Skeletal muscle satellite cell (primary cell): Measurements from ENCODE around the gene NCOA1.
"Not testable (repeated sequence)": the region's sequence is repeated elsewhere in the genome, so short reads cannot be mapped to it uniquely, and the experiment has no call there.

Experiments
- H3K27me3 ChIP-seq: 2 replicates; pipeline ENCODE4 v1.7.0; 2013; ENCODE audit warnings: low read length; ENCODE audit not compliant: control insufficient read depth, insufficient read depth
- H3K36me3 ChIP-seq: 2 replicates; pipeline ENCODE4 v1.7.0; 2013; ENCODE audit warnings: mild to moderate bottlenecking, control low read depth, low read length; ENCODE audit not compliant: insufficient read depth
- H3K4me1 ChIP-seq: 2 replicates; pipeline ENCODE4 v1.7.0; 2013; ENCODE audit warnings: low read length; ENCODE audit not compliant: control insufficient read depth, insufficient read depth
- H3K4me2 ChIP-seq: 2 replicates; pipeline ENCODE4 v1.7.0; 2013; ENCODE audit warnings: mild to moderate bottlenecking, low read length
- H3K4me3 ChIP-seq: 2 replicates; pipeline ENCODE4 v1.7.0; 2013; ENCODE audit warnings: low read length
- H3K9ac ChIP-seq: 2 replicates; pipeline ENCODE4 v1.7.0; 2013; ENCODE audit warnings: mild to moderate bottlenecking, low read depth, low read length, moderate library complexity
- H3K9me3 ChIP-seq: replicated peaks from 2 replicates; pipeline ENCODE4 v1.7.0; 2013; ENCODE audit warnings: mild to moderate bottlenecking, control low read depth, low read length

NCOA1 gene

GRCh38 chr2:24779116-24779515 is 288.1 kb downstream of the NCOA1 start:
- Histone ChIP-seq H3K9ac (no peak overlapping the region), H3K4me1 (no peaks in the 10 kb centered on the region), H3K36me3 (no peaks in the 10 kb centered on the region), H3K4me3 (no peak overlapping the region), H3K4me2 (no peak overlapping the region), H3K9me3 (no peaks in the 10 kb centered on the region), H3K27me3 (no peaks in the 10 kb centered on the region)

DNA sequence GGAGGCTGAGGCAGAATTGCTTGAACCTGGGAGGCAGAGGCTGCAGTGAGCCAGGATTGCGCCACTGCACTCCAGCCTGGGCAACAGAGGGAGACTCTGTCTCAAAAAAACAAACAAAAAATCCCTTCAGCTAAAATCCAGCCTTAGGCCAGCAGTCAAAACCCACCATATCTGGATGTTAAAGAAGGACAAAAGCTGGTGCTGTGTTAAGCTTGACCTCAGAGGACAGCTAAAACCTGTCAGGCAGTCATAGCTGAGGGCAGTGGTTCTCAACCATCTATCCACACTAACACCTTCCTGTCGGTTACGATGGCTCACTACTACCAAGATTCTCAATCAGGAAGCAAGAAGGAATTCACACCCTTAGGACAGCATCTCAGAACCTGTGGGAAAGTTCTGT is 292.6 kb downstream of the NCOA1 start:
- Histone ChIP-seq H3K4me3 (no peak overlapping the region), H3K36me3 (no peaks in the 10 kb centered on the region), H3K9ac (no peak overlapping the region), H3K27me3 (no peaks in the 10 kb centered on the region), H3K4me1 (no peaks in the 10 kb centered on the region), H3K4me2 (no peak overlapping the region), H3K9me3 (no peaks in the 10 kb centered on the region)

DNA sequence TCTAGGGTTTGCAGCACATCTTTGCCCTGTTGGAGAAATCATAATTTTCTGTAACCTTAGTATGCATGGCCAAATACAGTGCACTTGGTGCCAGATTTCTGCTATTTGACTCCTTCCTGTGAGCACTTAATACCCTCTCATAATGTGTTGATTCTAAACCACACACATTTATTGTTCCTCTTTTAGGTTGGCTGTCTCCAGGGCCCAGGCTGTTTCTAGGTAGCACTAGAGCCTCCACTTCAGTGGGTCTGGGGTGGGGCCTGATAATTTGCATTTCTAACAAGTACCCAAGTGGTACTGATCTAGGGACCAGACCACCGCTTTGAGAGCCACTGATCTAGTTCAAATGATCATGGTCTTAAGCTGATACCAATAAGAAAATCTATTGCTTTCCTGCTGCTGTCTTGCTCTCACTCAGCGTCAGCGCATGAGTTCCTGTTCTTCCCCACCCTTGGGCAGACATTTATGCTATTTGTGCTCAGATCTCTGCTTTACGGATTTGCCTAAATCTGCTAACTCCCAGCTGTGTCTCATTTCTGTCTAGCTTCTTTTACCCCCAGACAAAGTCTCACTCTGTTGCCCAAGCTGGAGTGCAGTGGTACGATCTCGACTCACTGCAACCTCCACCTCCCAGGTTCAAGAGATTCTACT is 294.7 kb downstream of the NCOA1 start:
- H3K4me3 ChIP-seq, result no peak overlapping the region

GRCh38 chr2:24787532-24787931 is 296.5 kb downstream of the NCOA1 start:
- Histone ChIP-seq H3K4me3 (no peak overlapping the region), H3K4me2 (no peak overlapping the region), H3K36me3 (no peaks in the 10 kb centered on the region), H3K27me3 (no peaks in the 10 kb centered on the region), H3K4me1 (no peaks in the 10 kb centered on the region), H3K9ac (no peak overlapping the region), H3K9me3 (no peaks in the 10 kb centered on the region)

More for the DNA sequence above, 294.7 kb downstream of the NCOA1 start:
- Histone ChIP-seq H3K36me3 (no peaks in the 10 kb centered on the region), H3K4me2 (no peak overlapping the region), H3K4me1 (no peaks in the 10 kb centered on the region), H3K9ac (no peak overlapping the region), H3K27me3 (no peaks in the 10 kb centered on the region), H3K9me3 (no peaks in the 10 kb centered on the region)

DNA sequence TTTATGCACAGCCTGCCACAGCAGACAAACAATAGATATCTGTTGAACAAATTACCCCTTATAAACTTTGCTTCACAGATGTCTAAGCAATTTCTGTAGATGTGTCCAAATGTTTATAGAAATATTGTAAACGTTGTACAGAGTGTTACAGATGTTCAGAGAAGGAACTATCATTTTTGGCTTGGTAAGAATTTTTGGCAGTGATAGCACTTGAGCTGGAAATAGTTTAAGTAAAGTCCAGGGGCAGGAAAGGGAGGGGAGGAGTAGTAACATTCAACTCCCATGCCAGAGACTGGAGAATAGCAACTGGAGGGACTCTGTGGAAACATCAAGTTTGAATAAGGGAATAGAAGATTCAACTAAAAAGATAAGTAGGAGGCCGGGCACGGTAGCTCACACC is 297.8 kb downstream of the NCOA1 start:
- Histone ChIP-seq H3K9ac (no peak overlapping the region), H3K27me3 (no peaks in the 10 kb centered on the region), H3K4me3 (no peak overlapping the region), H3K36me3 (no peaks in the 10 kb centered on the region), H3K9me3 (no peaks in the 10 kb centered on the region), H3K4me1 (no peaks in the 10 kb centered on the region), H3K4me2 (no peak overlapping the region)

DNA sequence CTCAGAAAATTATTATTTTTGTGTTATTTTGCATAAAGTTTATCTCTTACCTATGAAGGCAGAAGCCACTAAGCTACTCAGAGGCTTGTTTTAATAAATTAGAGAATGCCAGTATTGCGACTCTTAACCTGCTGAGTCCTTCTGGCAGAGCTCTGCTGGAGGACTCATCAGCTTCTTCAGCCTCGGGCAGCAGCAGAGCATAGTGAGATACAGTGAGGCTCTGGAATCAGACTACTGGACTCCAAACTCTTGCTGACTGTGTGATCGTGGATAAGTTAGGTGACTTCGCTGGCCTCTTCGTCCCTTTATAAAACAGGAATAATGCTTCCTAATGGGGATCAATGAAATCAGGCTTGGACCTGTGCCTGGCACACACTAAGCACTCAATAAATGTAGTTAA is 300.4 kb downstream of the NCOA1 start:
- no peak overlapping the region for H3K4me2 ChIP-seq
- H3K9ac ChIP-seq, result no peak overlapping the region
- H3K27me3 ChIP-seq, result no peaks in the 10 kb centered on the region
- H3K9me3 ChIP-seq, result no peaks in the 10 kb centered on the region
- H3K4me3 ChIP-seq, result no peak overlapping the region
- no peaks in the 10 kb centered on the region for H3K36me3 ChIP-seq
- peaks cover 12% of the 10 kb centered on the region for H3K4me1 ChIP-seq

- Histone ChIP-seq H3K4me1 (peaks cover 12% of the 10 kb centered on the region), H3K9ac (peak overlapping the region; percentile 98), H3K36me3 (no peaks in the 10 kb centered on the region), H3K27me3 (no peaks in the 10 kb centered on the region), H3K9me3 (no peaks in the 10 kb centered on the region), H3K4me2 (peak overlapping the region; percentile 86), H3K4me3 (peak overlapping the region; percentile 91)
Observed at GRCh38 chr2:24792542-24792873, 301.5 kb downstream of the NCOA1 start.

GRCh38 chr2:24792874-24793760 is 302.1 kb downstream of the NCOA1 start, which contains the start of the genes CENPO and PTRHD1:
Gene CENPO, plus strand, starts transcription at chr2:24793425. Its CDS starts 495 bp downstream, at chr2:24793920.
Gene PTRHD1, minus strand, starts transcription at chr2:24793391. Its CDS starts 14 bp downstream, at chr2:24793377.
- H3K27me3 ChIP-seq, result no peaks in the 10 kb centered on the region
- H3K9me3 ChIP-seq, result no peaks in the 10 kb centered on the region
- peaks cover 12% of the 10 kb centered on the region for H3K4me1 ChIP-seq
- H3K4me3 ChIP-seq, result peak within 1 kb of the TSS; percentile 91
- peak within 1 kb of the TSS; percentile 86 for H3K4me2 ChIP-seq
- H3K9ac ChIP-seq, result peak within 1 kb of the TSS; percentile 98
- no peaks in the 10 kb centered on the region for H3K36me3 ChIP-seq

DNA sequence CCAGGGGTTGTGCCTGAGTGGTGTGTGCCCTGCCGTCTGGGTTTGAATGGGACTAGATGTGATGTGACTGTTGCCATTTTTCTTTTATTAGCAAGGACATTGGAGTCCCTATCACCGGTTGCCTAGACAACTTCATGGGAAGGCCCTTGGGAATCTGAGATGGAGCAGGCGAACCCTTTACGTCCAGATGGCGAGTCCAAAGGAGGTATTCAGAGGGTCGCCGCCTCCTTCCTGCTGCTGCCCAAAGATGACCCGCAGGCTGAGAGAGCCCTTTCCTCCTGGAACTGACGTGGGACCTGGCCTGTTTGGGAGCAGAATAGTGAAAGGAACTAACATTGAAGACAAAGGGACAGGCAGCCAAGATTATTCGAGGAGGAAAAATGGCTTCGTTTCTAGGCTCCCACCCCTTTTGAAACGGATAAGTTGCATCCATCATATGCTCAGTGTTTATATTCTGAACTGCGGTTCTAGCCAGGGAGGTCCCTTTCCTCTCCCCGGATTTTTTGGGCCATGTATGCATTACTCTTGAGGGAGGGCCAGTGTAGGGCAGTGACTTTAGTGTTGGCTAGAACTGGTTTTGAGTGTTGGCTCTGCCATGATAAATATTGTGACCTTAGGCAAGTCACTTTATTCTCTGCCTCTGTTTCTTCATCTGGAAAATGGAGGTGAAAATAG is 302.8 kb downstream of the NCOA1 start:
- Histone ChIP-seq H3K9ac (peak overlapping the region; percentile 98), H3K27me3 (no peaks in the 10 kb centered on the region), H3K9me3 (no peaks in the 10 kb centered on the region), H3K4me2 (peak overlapping the region; percentile 86), H3K36me3 (no peaks in the 10 kb centered on the region), H3K4me1 (peaks cover 12% of the 10 kb centered on the region), H3K4me3 (peak overlapping the region; percentile 91)

DNA sequence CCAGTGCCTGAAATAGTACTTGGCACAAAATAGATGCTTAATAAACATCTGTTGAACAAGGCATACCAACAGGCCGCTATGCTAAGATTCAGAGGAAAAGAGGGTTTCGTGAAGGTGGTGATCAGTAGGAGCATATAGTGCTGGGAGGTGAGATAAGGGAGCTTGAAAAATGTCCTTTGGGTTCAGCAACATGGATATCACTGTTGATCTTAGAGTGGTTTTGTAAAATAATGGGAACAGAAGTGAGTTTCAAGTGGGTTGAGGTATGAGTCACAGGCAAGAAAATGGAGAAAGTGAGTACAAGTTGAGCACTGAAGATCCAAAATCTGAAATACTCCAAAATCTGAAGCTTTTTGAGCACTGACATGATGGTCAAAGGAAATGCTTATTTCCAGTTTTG is 306.6 kb downstream of the NCOA1 start:
- Histone ChIP-seq H3K4me3 (no peak overlapping the region), H3K27me3 (no peaks in the 10 kb centered on the region), H3K36me3 (peaks cover 5% of the 10 kb centered on the region), H3K9me3 (no peaks in the 10 kb centered on the region), H3K4me2 (no peak overlapping the region), H3K4me1 (peaks cover 12% of the 10 kb centered on the region), H3K9ac (no peak overlapping the region)

- H3K27me3 ChIP-seq, H3K9me3 ChIP-seq, H3K4me2 ChIP-seq, H3K4me1 ChIP-seq, H3K36me3 ChIP-seq, H3K4me3 ChIP-seq, H3K9ac ChIP-seq: not testable (repeated sequence)
Observed at GRCh38 chr2:24800487-24800886, 309.4 kb downstream of the NCOA1 start.
